ENCODE data around the gene RARG. TPM values are rescaled to one million over a fixed set of nuclear protein-coding genes. Genes with fewer than 3 reads are reported as not detected.
A peak's percentile ranks its signal among the peaks of the same experiment; 100 is the strongest.

Gene RARG
- total and polyA plus RNA-seq, 2 of the 4 experiments (the other 2 are of a cell fraction), result 7.9 to 30.9 TPM

DNA sequence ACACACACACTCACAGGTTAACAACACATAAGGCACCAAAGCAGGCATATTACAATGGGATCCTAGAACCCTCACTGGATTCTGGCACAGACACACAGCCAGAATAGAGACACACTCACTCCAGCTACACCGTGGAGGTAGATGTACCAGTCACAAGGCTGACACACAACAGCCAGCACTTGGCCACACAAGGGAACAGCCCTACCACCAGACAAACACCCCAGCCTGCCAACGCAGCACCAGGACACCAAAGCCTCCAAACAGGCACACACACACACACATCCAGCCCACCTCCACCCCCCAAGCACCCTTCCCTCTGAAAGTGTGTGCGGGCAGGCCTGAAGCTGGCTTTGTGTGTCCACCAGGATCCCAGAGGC is 14.1 kb downstream of the RARG start:
- Histone ChIP-seq H3K79me1 (ENCODE audit: low read depth in 1 of 2, low read length in 2 of 2) (peaks cover 30 to 76% of the 10 kb centered on the region in 2 experiments), H2AFZ (replicated peaks; ENCODE audit: low read length, poor library complexity) (peak overlapping the region; percentile 61), H3K9me3 (ENCODE audit: control insufficient read depth, insufficient read depth, low read length) (no peaks in the 10 kb centered on the region), H4K8ac (ENCODE audit: low read depth in 2 of 2, low read length in 2 of 2) (peak overlapping the region; percentile 17 to 59; a peak in 3 of 4 replicates), H3K4me2 (ENCODE audit: low read depth, low read length) (peak overlapping the region; percentile 80), H3K36me3 (ENCODE audit: control insufficient read depth, insufficient read depth, low read length) (peaks cover 20% of the 10 kb centered on the region), H4K20me1 (ENCODE audit: insufficient read depth, low read length) (peaks cover 12% of the 10 kb centered on the region), H2BK20ac (ENCODE audit: low read depth, low read length) (peak overlapping the region; percentile 72), H3K27ac (ENCODE audit: insufficient read depth, low read length) (peak overlapping the region; percentile 58; the same call in 1 of the 2 replicates), H3K14ac (replicated peaks; ENCODE audit: low read depth, low read length) (peak overlapping the region; percentile 89), H3K18ac (ENCODE audit: low read depth, low read length) (peak overlapping the region; percentile 83), H3K9me1 (ENCODE audit: insufficient read depth, low read length) (peaks cover 17% of the 10 kb centered on the region), H3K23ac (ENCODE audit: low read depth, low read length) (peak overlapping the region; percentile 85), H2BK15ac (ENCODE audit: low read depth, low read length) (peak overlapping the region; percentile 7; the same call in 1 of the 3 replicates), H3K27me3 (ENCODE audit: control insufficient read depth, insufficient read depth, low read length) (no peaks in the 10 kb centered on the region), H2AK5ac (ENCODE audit: low read depth, low read length) (peak overlapping the region; percentile 73), H3K4me1 (ENCODE audit: control insufficient read depth, insufficient read depth, low read length) (peaks cover 30% of the 10 kb centered on the region), H3K4me3 (ENCODE audit: insufficient read depth, low read depth, low read length) (peak overlapping the region; percentile 53; the same call in 1 of the 2 replicates), H4K5ac (ENCODE audit: low read depth, low read length) (peak overlapping the region; percentile 18), H3K9ac (ENCODE audit: low read depth, low read length) (peak overlapping the region; percentile 32), H4K91ac (ENCODE audit: insufficient read depth, low read depth, low read length) (peak overlapping the region; percentile 75), H2AK9ac (replicated peaks; ENCODE audit: low read depth, low read length, poor library complexity) (peak overlapping the region; percentile 92), H2BK5ac (ENCODE audit: low read depth, low read length, poor library complexity, severe bottlenecking) (peak overlapping the region; percentile 53), H2BK120ac (ENCODE audit: low read depth, low read length) (peak overlapping the region; percentile 56), H3K4ac (ENCODE audit: low read depth, low read length) (peak overlapping the region; percentile 89), H3K56ac (ENCODE audit: extremely low read depth, insufficient read depth, low read length) (peak overlapping the region; percentile 7; the same call in 1 of the 2 replicates)
- ATAC-seq (ENCODE audit: low read depth) (no peak), DNase-seq (peak; percentile 27)
- in situ Hi-C loops (cut with MboI; ENCODE audit: low sequenced_read_pairs) (loop anchor here (10.0 kb wide), 1 partner anchor 297 kb away; no protein-coding TSS in a partner anchor), dilution Hi-C loops (cut with HindIII; ENCODE audit: low sequenced_read_pairs, unreplicated experiment) (no loop called here), intact Hi-C loops (cut with micrococcal nuclease) (loop anchor here (1.0 to 10.0 kb wide), 3 partner anchors 34 to 107 kb away; partner anchors contain the start of gene AAAS)
- ChIA-PET CTCF (interaction anchor here (0.7 kb wide), 1 partner anchor 74 kb away, joined by 3 read pairs; no protein-coding TSS in a partner anchor), POLR2A (ENCODE audit: unreplicated experiment) (interaction anchor here (0.9 kb wide), 1 partner anchor 12 kb away, joined by 3 read pairs; no protein-coding TSS in a partner anchor)
- BruUV-seq (replicated peaks), result no TSS peak
- WGBS, 2 experiments (ENCODE audit: extremely low coverage in 2 of 2, insufficient read length in 1 of 2), result 39% methylated on average over 2 of the region's 3 CpGs; no CpG with 5 or more reads in 1 of the 2 experiments
- TF ChIP-seq MAZ (IDR thresholded peaks at IDR 0.05; ENCODE audit: borderline replicate concordance, low read depth, low read length) (no peak), MAFK (IDR thresholded peaks at IDR 0.05; ENCODE audit: low read depth, low read length) (no peak), RAD21 (IDR thresholded peaks at IDR 0.05; ENCODE audit: low read length) (no peak), POLR2A (IDR thresholded peaks at IDR 0.05; ENCODE audit: low read depth, low read length) (no peak), RCOR1 (IDR thresholded peaks at IDR 0.05; ENCODE audit: insufficient replicate concordance, low read length) (no peak), FOS (IDR thresholded peaks at IDR 0.05; ENCODE audit: low read depth, low read length) (no peak), SMC3 (IDR thresholded peaks at IDR 0.05; ENCODE audit: low read depth, low read length) (no peak), CEBPB (IDR thresholded peaks at IDR 0.05; ENCODE audit: low read depth, low read length) (no peak), BHLHE40 (IDR thresholded peaks at IDR 0.05; ENCODE audit: low read depth, low read length) (no peak), MXI1 (IDR thresholded peaks at IDR 0.05; ENCODE audit: borderline replicate concordance, low read depth, low read length) (no peak), RFX5 (IDR thresholded peaks at IDR 0.05; ENCODE audit: low read depth, low read length) (no peak), NFE2L2 (IDR thresholded peaks at IDR 0.05; ENCODE audit: low read depth, low read length) (no peak), CHD1 (IDR thresholded peaks at IDR 0.05; ENCODE audit: low read depth, low read length) (no peak)
- TF ChIP-seq, protein P1, sequence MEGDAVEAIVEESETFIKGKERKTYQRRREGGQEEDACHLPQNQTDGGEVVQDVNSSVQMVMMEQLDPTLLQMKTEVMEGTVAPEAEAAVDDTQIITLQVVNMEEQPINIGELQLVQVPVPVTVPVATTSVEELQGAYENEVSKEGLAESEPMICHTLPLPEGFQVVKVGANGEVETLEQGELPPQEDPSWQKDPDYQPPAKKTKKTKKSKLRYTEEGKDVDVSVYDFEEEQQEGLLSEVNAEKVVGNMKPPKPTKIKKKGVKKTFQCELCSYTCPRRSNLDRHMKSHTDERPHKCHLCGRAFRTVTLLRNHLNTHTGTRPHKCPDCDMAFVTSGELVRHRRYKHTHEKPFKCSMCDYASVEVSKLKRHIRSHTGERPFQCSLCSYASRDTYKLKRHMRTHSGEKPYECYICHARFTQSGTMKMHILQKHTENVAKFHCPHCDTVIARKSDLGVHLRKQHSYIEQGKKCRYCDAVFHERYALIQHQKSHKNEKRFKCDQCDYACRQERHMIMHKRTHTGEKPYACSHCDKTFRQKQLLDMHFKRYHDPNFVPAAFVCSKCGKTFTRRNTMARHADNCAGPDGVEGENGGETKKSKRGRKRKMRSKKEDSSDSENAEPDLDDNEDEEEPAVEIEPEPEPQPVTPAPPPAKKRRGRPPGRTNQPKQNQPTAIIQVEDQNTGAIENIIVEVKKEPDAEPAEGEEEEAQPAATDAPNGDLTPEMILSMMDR (conservative IDR thresholded peaks at IDR 0.05; ENCODE audit: low read depth, low read length), result no peak
- TF ChIP-seq, protein P2, sequence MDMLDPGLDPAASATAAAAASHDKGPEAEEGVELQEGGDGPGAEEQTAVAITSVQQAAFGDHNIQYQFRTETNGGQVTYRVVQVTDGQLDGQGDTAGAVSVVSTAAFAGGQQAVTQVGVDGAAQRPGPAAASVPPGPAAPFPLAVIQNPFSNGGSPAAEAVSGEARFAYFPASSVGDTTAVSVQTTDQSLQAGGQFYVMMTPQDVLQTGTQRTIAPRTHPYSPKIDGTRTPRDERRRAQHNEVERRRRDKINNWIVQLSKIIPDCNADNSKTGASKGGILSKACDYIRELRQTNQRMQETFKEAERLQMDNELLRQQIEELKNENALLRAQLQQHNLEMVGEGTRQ (IDR thresholded peaks at IDR 0.05; ENCODE audit: low read depth, low read length), result no peak
- TF ChIP-seq, protein P3, sequence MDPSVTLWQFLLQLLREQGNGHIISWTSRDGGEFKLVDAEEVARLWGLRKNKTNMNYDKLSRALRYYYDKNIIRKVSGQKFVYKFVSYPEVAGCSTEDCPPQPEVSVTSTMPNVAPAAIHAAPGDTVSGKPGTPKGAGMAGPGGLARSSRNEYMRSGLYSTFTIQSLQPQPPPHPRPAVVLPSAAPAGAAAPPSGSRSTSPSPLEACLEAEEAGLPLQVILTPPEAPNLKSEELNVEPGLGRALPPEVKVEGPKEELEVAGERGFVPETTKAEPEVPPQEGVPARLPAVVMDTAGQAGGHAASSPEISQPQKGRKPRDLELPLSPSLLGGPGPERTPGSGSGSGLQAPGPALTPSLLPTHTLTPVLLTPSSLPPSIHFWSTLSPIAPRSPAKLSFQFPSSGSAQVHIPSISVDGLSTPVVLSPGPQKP (IDR thresholded peaks at IDR 0.05; ENCODE audit: borderline replicate concordance, low read depth, low read length), result no peak
